DOHH2 (cell line): ENCODE results near the gene SLC41A1.

Experiments
- CTCF ChIP-seq: fragments of 200-600 bp; sonication (generic); IDR thresholded peaks from one replicate; pipeline ENCODE4 v1.5.1; 2014; ENCODE audit warnings: antibody characterized with exemption, mild to moderate bottlenecking, low read depth, low read length; ENCODE audit not compliant: poor library complexity, severe bottlenecking
- EZH2phosphoT487 ChIP-seq: fragments of 200-600 bp; sonication (generic); IDR thresholded peaks from 2 replicates; pipeline ENCODE4 v1.6.1; 2017; ENCODE audit warnings: borderline replicate concordance, mild to moderate bottlenecking, antibody characterized with exemption, low read length, moderate library complexity, mixed read lengths

GRCh38 chr1:205861540-205861939, 48.5 kb upstream of the SLC41A1 start:
- TF ChIP-seq CTCF (no peak), EZH2phosphoT487 (no peak)
